NCI-H2171 (cell line): ENCODE data around the gene LRP1.

ENCODE experiments used
- DNase-seq: peaks from one replicate; lab custom pipeline; 2025; lab: John Stamatoyannopoulos, UW

Gene LRP1

GRCh38 chr12:57176139-57176477, 47.8 kb downstream of the LRP1 start:
- DNase-seq: no peak

- no peak for DNase-seq
Observed at GRCh38 chr12:57176846-57177245, 48.6 kb downstream of the LRP1 start.

GRCh38 chr12:57177354-57177753, 49.1 kb downstream of the LRP1 start:
- no peak for DNase-seq

GRCh38 chr12:57178213-57178612, 49.9 kb downstream of the LRP1 start:
- DNase-seq: no peak

GRCh38 chr12:57179331-57180086, 51.2 kb downstream of the LRP1 start:
- DNase-seq: no peak

GRCh38 chr12:57180321-57180989, 52.2 kb downstream of the LRP1 start:
- no peak for DNase-seq

GRCh38 chr12:57181072-57181471, 52.8 kb downstream of the LRP1 start:
- DNase-seq: no peak

- DNase-seq: no peak
Observed at GRCh38 chr12:57181561-57182155, 53.4 kb downstream of the LRP1 start.

- DNase-seq: peak; percentile 6
Observed at GRCh38 chr12:57182918-57183575, 54.8 kb downstream of the LRP1 start.

GRCh38 chr12:57183939-57184725, 55.8 kb downstream of the LRP1 start:
- DNase-seq: no peak

GRCh38 chr12:57185403-57185802, 57.1 kb downstream of the LRP1 start:
- no peak for DNase-seq

- no peak for DNase-seq
Observed at GRCh38 chr12:57185906-57186508, 57.7 kb downstream of the LRP1 start.

GRCh38 chr12:57187222-57188089, 59.2 kb downstream of the LRP1 start:
- DNase-seq: no peak

GRCh38 chr12:57188090-57188425, 59.8 kb downstream of the LRP1 start:
- no peak for DNase-seq

- peak; percentile 75 for DNase-seq
Observed at GRCh38 chr12:57190037-57190436, 61.8 kb downstream of the LRP1 start.

- no peak for DNase-seq
Observed at GRCh38 chr12:57190821-57191220, 62.5 kb downstream of the LRP1 start.

- no peak for DNase-seq
Observed at GRCh38 chr12:57191410-57191809, 63.1 kb downstream of the LRP1 start.

- no peak for DNase-seq
Observed at GRCh38 chr12:57192920-57193319, 64.6 kb downstream of the LRP1 start.

- peak; percentile 17 for DNase-seq
Observed at GRCh38 chr12:57193706-57194245, 65.5 kb downstream of the LRP1 start.

- DNase-seq: no peak
Observed at GRCh38 chr12:57194253-57194652, 66.0 kb downstream of the LRP1 start.
